LNCaP clone FGC (cell line): Measurements from ENCODE around the gene STK40.

ENCODE experiments used
- DNase-seq: peaks from one replicate; pipeline ENCODE4 v3.0.0-alpha.2; 2011; ENCODE audit warnings: low read depth
- H3K4me3 ChIP-seq: 2 replicates; pipeline ENCODE4 v1.5.1; 2011; ENCODE audit warnings: mild to moderate bottlenecking, low read depth, low read length, control low read depth
- CTCF ChIP-seq: IDR thresholded peaks from 2 replicates; pipeline ENCODE4 v1.5.1; 2012; ENCODE audit warnings: mild to moderate bottlenecking; ENCODE audit not compliant: control insufficient read depth, insufficient read depth; ENCODE audit errors: extremely low read depth

The STK40 gene

DNA sequence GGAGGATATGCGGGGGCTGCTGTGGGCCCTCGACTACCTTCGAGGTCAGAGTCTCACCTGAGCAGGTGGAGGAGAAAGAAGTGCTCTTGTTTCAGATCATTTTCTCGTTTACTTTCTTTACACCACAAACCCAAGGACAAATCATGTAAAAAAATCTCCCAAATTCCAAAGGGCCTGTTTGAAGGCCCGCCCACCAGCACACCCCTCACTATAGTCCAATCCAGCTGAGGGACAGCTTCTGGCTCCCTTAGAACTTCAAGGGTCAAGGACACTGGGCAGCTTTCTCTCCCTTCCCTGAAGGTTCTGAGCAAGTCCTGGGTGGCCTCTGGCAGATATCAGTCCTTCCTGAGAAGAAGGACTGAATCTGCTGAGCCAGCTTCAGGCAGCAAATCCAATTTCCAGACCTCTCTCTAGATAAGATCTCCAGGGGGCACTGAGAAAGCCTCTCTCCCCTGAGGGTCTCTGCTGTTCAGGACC is 5.5 kb downstream of the STK40 start:
- no peak for TF ChIP-seq CTCF
- no peak for DNase-seq

DNA sequence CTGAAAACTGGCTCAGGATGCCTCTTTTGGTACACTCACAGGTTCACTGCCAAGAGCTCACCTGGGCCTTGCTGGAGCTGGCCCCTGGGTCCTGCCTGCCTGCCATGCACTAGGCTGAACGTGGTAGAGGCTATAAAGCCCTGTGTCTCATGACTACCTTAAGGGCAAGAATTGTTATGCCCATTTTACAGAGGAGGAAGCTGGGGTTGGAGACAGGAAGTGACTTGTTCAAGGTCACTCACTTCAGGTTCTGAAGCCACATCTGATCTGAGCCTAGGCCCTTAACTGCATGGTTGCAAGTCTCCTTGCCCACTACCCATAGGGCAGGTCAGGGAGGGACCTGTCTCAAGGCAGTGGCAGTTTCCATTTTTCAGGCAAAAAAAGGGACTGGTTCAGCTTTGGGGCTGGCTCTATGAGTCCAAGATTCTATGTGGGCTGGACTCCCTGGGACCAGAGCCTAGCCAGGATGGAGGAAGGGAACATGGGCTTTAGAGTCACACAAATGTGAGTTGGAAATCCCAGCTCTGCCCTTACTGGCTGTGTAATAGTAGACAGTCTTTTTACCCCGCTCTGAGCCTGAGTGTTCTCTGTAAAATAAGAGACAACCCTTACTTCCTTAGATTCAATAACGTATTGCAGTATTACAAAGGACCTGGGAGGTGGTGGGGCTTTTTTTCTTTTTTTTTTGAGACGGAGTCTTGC is 7.8 kb downstream of the STK40 start:
- H3K4me3 ChIP-seq, result no peak overlapping the region
- no peak for DNase-seq
- no peak for TF ChIP-seq CTCF

More for the DNA sequence above, 5.5 kb downstream of the STK40 start:
- no peak overlapping the region for H3K4me3 ChIP-seq

- no peak for DNase-seq
- no peak for TF ChIP-seq CTCF
- H3K4me3 ChIP-seq, result no peak overlapping the region
Measured at GRCh38 chr1:36372617-36373016, 13.1 kb downstream of the STK40 start.

GRCh38 chr1:36369061-36369861 is 16.5 kb downstream of the STK40 start:
- DNase-seq, result no peak
- H3K4me3 ChIP-seq, result no peak overlapping the region
- peak; percentile 72 for TF ChIP-seq CTCF

DNA sequence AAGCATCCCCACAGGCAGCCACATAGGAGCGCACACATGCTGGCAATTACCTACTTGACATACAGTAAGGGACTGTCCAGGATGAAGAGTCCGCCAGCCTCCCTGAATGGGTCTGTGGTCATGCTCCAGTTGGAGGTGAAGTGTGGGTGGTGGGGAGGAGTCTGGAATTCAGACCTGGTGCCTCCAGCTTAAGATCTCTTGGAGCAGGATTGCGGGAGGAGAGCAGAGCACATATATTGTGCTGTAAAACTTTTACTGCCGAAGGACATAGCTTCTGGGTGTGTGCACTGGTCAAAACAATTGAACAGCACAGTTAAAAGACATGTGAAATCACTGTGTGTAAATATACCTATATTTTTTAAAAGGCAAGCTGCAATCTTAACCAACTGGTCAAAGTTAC is 17.9 kb downstream of the STK40 start:
- TF ChIP-seq CTCF, result no peak
- H3K4me3 ChIP-seq, result no peak overlapping the region
- no peak for DNase-seq

DNA sequence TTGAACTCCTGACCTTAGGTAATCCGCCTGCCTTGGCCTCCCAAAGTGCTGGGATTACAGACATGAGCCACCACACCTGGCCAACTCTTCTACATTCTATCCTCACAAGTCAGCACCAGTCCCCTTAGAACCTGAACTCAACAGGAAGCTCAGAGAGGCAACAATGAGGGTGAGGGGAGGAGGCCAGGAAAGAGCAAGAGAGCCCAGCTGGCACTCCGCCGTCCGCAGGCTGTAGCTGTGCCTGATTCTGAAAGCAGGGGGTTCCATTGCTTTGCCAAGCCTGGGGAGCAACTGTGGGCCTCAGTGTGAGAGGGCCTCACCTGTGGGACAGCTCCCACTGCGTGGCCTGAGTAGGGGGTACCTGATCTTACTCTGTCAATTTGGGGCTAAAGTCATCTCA is 18.7 kb downstream of the STK40 start:
- no peak for DNase-seq
- TF ChIP-seq CTCF, result no peak
- no peak overlapping the region for H3K4me3 ChIP-seq

DNA sequence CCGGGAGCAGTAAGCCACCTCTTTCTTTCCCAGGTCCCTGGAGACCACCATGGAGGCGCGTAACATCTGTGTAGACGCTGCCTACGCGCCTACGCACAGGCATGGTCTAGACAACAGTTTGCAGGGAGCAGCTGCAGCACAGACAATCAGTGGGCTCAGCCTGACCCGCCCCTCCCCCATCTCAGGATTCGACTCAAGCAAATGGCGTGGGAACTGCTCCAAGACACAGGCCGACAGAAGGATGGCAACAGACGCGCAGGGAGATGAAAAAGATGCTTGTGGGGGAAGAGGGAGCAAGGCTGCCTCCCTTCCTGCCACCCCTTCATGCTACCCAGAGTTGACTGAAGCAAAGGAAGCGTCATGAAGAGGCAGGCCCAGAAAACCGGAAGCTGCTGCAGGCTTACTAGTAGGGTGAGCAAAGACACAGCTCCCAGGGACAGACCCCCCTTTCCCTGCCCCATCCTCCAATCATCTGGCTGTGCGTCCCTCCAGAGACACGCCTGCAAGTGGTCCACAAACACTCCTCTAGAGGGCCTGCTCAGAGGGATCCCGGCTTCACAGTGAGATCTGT is 19.5 kb downstream of the STK40 start:
- no peak for TF ChIP-seq CTCF
- H3K4me3 ChIP-seq, result no peak overlapping the region
- DNase-seq, result no peak
